Measurements from ENCODE around the gene DPH6.

Gene DPH6

GRCh38 chr15:35427496-35427895, 118.5 kb downstream of the DPH6 start:
- Histone ChIP-seq H3K4me3 (ENCODE audit: insufficient read depth, low read length, poor library complexity, severe bottlenecking) (no peak overlapping the region), H3K4me2 (ENCODE audit: low read depth, low read length, poor library complexity, severe bottlenecking) (no peak overlapping the region), H4K20me1 (ENCODE audit: low read depth, low read length) (no peaks in the 10 kb centered on the region), H3K9me3 (ENCODE audit: insufficient read depth, low read length) (no peaks in the 10 kb centered on the region), H3F3A (ENCODE audit: insufficient read depth) (no peaks in the 10 kb centered on the region), H3K9me2 (replicated peaks; ENCODE audit: insufficient read depth, low read length) (no peaks in the 10 kb centered on the region), H3K27ac (ENCODE audit: low read depth, low read length) (no peak overlapping the region), H3K36me3 (ENCODE audit: low read length) (no peaks in the 10 kb centered on the region), H3K27me3 (ENCODE audit: low read length) (no peaks in the 10 kb centered on the region), H2AFZ (ENCODE audit: low read depth, low read length, severe bottlenecking) (no peak overlapping the region), H3K9ac (ENCODE audit: low read length) (no peak overlapping the region), H3K79me2 (ENCODE audit: insufficient read depth, low read length) (no peaks in the 10 kb centered on the region)
- TF ChIP-seq EZH2phosphoT487 (conservative IDR thresholded peaks at IDR 0.05; ENCODE audit: low read length) (no peak), CTCF (IDR thresholded peaks at IDR 0.05; ENCODE audit: insufficient read depth, low read length, poor library complexity, severe bottlenecking) (no peak)

GRCh38 chr15:35427091-35427490, 118.9 kb downstream of the DPH6 start:
- no peaks in the 10 kb centered on the region for H3K9me2 ChIP-seq (replicated peaks; ENCODE audit: insufficient read depth, low read length)
- H3K79me2 ChIP-seq (ENCODE audit: insufficient read depth, low read length), result no peaks in the 10 kb centered on the region
- no peak overlapping the region for H2AFZ ChIP-seq (ENCODE audit: low read depth, low read length, severe bottlenecking)

GRCh38 chr15:35410775-35411174, 135.2 kb downstream of the DPH6 start:
- no peak for TF ChIP-seq CTCF (IDR thresholded peaks at IDR 0.05; ENCODE audit: insufficient read depth, low read length, poor library complexity, severe bottlenecking)
- TF ChIP-seq EZH2phosphoT487 (conservative IDR thresholded peaks at IDR 0.05; ENCODE audit: low read length), result no peak

More at GRCh38 chr15:35427091-35427490, 118.9 kb downstream of the DPH6 start:
- no peaks in the 10 kb centered on the region for H3K36me3 ChIP-seq (ENCODE audit: low read length)
- H3K4me2 ChIP-seq (ENCODE audit: low read depth, low read length, poor library complexity, severe bottlenecking), result no peak overlapping the region
- no peaks in the 10 kb centered on the region for H4K20me1 ChIP-seq (ENCODE audit: low read depth, low read length)
- no peaks in the 10 kb centered on the region for H3K9me3 ChIP-seq (ENCODE audit: insufficient read depth, low read length)
- TF ChIP-seq EZH2phosphoT487 (conservative IDR thresholded peaks at IDR 0.05; ENCODE audit: low read length) (no peak), CTCF (IDR thresholded peaks at IDR 0.05; ENCODE audit: insufficient read depth, low read length, poor library complexity, severe bottlenecking) (no peak)
- no peak overlapping the region for H3K9ac ChIP-seq (ENCODE audit: low read length)
- H3K27ac ChIP-seq (ENCODE audit: low read depth, low read length), result no peak overlapping the region
- no peak overlapping the region for H3K4me3 ChIP-seq (ENCODE audit: insufficient read depth, low read length, poor library complexity, severe bottlenecking)
- H3F3A ChIP-seq (ENCODE audit: insufficient read depth), result no peaks in the 10 kb centered on the region
- H3K27me3 ChIP-seq (ENCODE audit: low read length), result no peaks in the 10 kb centered on the region

More at GRCh38 chr15:35410775-35411174, 135.2 kb downstream of the DPH6 start:
- Histone ChIP-seq H2AFZ (ENCODE audit: low read depth, low read length, severe bottlenecking) (no peak overlapping the region), H3K9me3 (ENCODE audit: insufficient read depth, low read length) (no peaks in the 10 kb centered on the region), H3K79me2 (ENCODE audit: insufficient read depth, low read length) (no peaks in the 10 kb centered on the region), H3K27me3 (ENCODE audit: low read length) (no peaks in the 10 kb centered on the region), H4K20me1 (ENCODE audit: low read depth, low read length) (no peaks in the 10 kb centered on the region), H3F3A (ENCODE audit: insufficient read depth) (no peaks in the 10 kb centered on the region), H3K9me2 (replicated peaks; ENCODE audit: insufficient read depth, low read length) (no peaks in the 10 kb centered on the region), H3K4me3 (ENCODE audit: insufficient read depth, low read length, poor library complexity, severe bottlenecking) (no peak overlapping the region), H3K27ac (ENCODE audit: low read depth, low read length) (no peak overlapping the region), H3K4me2 (ENCODE audit: low read depth, low read length, poor library complexity, severe bottlenecking) (no peak overlapping the region), H3K9ac (ENCODE audit: low read length) (no peak overlapping the region), H3K36me3 (ENCODE audit: low read length) (no peaks in the 10 kb centered on the region)
